22Rv1 (cell line): Measurements from ENCODE around the gene DNM1.
"Not testable (repeated sequence)": the region's sequence is repeated elsewhere in the genome, so short reads cannot be mapped to it uniquely, and the experiment has no call there.

Experiments used
- H3K27ac ChIP-seq: fragments of 450-650 bp; 2 replicates; pipeline ENCODE4 v1.5.1; 2017
- ZFX ChIP-seq: fragments of 450-650 bp; IDR thresholded peaks from 2 replicates; pipeline ENCODE4 v1.6.1; 2017; ENCODE audit warnings: antibody characterized with exemption, borderline replicate concordance
- TF ChIP-seq, protein P1 (sequence below): fragments of 450-650 bp; IDR thresholded peaks from 2 replicates; pipeline ENCODE4 v1.5.1; 2017; ENCODE audit warnings: mild to moderate bottlenecking

The DNM1 gene

DNA sequence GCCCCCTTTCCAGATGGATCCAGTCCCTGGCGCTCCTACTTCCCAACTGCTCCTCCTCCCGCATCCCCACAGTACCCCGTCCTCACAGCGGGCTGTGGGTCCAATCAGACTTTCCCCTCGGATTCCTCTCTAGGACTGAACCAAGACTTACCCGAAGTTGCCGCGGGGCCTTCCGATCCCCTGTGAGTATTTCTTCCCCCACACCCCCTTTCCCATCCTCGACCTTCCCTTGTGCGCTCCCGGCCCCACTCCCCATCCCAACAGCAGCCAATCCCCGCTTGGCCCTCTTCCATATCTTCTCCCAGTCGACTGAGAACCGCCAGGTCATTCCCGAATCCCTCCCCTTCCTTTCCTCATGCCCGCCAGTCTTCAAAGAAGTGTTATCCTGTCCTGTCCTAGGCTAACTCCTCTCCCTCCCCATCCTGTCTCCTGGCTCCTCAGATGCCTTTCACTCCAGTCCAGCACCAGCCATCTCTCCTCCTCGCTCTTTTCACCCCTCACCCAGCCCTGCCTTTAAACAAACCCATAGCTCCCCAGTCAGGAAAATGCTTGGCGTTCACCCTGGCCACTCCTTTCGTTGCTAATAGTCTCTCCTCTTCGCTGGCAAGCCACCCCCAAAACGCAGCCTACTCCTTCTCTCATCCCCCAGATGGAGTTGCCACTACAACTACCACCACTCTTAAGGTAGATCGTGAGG is 73.5 kb downstream of the DNM1 start:
- TF ChIP-seq ZFX, result no peak
- TF ChIP-seq, protein P1, sequence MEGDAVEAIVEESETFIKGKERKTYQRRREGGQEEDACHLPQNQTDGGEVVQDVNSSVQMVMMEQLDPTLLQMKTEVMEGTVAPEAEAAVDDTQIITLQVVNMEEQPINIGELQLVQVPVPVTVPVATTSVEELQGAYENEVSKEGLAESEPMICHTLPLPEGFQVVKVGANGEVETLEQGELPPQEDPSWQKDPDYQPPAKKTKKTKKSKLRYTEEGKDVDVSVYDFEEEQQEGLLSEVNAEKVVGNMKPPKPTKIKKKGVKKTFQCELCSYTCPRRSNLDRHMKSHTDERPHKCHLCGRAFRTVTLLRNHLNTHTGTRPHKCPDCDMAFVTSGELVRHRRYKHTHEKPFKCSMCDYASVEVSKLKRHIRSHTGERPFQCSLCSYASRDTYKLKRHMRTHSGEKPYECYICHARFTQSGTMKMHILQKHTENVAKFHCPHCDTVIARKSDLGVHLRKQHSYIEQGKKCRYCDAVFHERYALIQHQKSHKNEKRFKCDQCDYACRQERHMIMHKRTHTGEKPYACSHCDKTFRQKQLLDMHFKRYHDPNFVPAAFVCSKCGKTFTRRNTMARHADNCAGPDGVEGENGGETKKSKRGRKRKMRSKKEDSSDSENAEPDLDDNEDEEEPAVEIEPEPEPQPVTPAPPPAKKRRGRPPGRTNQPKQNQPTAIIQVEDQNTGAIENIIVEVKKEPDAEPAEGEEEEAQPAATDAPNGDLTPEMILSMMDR, result no peak
- H3K27ac ChIP-seq, result peak overlapping the region; percentile 59

- not testable (repeated sequence) for H3K27ac ChIP-seq
Measured at GRCh38 chr9:128279088-128280073, 76.2 kb downstream of the DNM1 start.

GRCh38 chr9:128280084-128280622 is 77.0 kb downstream of the DNM1 start:
- H3K27ac ChIP-seq, result no peak overlapping the region
- TF ChIP-seq, protein P1, result no peak

DNA sequence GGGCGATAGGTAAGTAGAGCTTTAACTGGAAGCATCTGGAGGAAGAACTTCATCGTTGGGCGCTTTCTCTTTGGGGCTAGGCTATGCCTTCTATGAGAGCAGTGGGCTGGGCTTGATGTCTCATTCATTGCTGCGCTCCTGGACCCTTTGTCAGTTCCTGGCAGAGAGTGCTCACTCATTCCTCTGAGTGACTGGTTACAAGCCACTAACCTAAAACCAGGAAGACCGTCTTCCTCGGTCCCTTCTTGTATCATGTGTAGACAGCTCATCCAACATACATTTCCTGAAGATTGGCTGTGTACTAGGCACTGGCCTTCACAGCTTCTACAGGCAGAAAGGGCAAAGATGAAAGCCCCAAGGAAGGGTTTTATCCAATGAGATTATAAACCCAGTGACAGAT is 79.3 kb downstream of the DNM1 start:
- no peak for TF ChIP-seq ZFX
- TF ChIP-seq, protein P1, result no peak
- H3K27ac ChIP-seq, result no peak overlapping the region

DNA sequence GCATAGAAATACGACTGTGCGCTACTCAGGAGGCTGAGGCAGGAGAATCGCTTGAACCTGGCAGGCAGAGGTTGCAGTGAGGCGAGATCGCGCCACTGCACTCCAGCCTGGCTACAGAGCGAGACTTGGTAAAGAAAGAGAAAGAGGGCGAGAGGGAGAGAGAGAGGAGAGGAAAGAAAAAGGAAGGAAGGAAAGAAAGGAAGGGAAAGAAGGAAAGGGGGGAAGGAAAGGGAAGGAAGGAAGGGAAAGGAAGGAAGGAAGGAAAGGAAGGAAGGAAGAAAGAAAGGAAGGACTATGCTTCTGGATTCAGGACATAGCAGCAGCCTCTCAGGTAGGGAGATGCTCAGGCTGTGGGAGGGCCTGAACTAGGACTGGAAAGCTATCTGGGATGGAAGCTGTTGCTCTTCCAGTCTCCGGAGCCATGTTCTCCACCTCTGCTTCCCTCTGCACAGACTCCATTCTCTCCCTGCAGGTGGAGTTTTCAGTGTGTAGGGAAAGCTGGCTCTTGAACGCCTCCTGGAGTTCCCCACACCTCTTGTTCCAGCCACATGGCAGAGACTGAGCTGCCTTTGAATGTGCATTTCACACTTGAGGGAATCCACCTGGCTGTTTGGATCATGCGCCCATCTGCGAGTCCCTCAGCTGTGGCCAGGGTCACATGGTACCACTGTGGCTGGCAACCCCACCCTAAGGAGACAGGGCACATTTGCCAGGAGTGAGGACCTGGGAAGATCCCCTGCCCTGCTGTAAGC is 82.0 kb downstream of the DNM1 start:
- H3K27ac ChIP-seq, result no peak overlapping the region
- TF ChIP-seq, protein P1, result no peak
- TF ChIP-seq ZFX, result no peak

DNA sequence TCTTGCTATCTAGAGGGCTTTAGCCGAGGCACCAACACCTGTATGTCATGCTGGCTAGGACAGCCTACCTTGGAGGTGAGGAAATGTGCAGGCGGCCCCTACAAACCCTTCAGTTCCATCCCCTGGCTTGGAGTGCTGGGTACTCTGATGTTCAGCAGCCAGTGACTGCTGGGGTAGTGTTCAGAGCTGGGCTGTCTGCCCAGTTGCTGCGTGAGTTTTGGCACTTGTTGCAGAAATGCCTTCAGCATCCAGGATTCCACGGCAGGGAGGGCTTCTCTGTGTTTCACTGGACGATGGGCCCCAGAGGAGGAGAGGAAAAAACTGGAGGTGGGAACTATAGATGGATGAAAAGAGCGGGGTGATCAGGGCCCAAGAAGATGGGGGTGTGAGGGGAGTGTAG is 83.3 kb downstream of the DNM1 start:
- no peak overlapping the region for H3K27ac ChIP-seq
- TF ChIP-seq, protein P1, result no peak
- no peak for TF ChIP-seq ZFX

DNA sequence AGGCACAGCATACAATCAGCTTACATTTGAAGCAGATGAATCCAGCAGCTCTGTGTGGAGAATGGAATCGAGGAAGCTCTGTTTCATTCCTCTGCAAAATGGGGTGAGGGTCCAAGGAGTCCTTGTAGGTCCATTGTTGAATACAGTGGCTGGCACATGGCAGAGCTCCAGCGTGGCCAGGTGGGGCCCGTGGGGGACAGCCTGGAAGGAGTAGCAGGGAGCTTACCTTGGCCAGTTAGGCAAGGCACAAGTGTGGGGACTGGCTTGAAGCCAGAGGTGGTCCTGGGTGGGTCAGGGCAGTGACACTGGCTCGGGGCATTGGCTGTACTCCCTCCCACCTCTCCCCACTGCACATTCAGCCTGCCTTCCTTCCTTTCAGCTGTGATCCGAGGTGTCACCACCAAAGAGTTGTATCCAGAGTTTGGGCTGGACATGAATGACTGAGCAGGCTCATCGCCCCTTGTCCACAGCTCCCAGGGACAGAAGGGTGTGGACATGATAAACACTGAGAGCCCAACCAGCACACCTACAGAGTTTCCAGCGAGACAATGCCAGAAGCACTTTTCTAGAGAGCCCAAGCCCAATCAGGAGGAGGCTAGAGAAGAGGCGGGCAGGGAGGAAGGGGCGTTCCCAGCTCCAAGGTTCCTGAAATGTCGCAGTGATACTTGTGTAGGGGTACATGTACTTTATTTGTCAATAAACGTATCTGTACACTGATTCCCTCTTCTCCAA is 85.3 kb downstream of the DNM1 start:
- TF ChIP-seq ZFX, result no peak
- TF ChIP-seq, protein P1, result no peak
- H3K27ac ChIP-seq, result no peak overlapping the region
